Bone marrow (tissue), 2 donors: ENCODE results near the gene MID1.

Experiments used
- DNase-seq, 2 donors: peaks; one replicate each; lab custom pipeline; 2025; lab: John Stamatoyannopoulos, UW

MID1 gene

GRCh38 chrX:10531927-10532326 lies 88.5 kb downstream of the MID1 start:
- DNase-seq: no peak

GRCh38 chrX:10529344-10529743 lies 91.0 kb downstream of the MID1 start:
- no peak for DNase-seq

GRCh38 chrX:10526451-10526850 lies 93.9 kb downstream of the MID1 start:
- DNase-seq: no peak

GRCh38 chrX:10525381-10526120 lies 94.8 kb downstream of the MID1 start:
- no peak for DNase-seq

GRCh38 chrX:10524578-10524977 lies 95.8 kb downstream of the MID1 start:
- DNase-seq: no peak

- no peak for DNase-seq
Measured at GRCh38 chrX:10519761-10520160, 100.6 kb downstream of the MID1 start.

GRCh38 chrX:10519278-10519677 lies 101.1 kb downstream of the MID1 start:
- DNase-seq: no peak

GRCh38 chrX:10518073-10518472 lies 102.3 kb downstream of the MID1 start:
- DNase-seq: no peak

- DNase-seq: no peak
Measured at GRCh38 chrX:10516781-10517322, 103.5 kb downstream of the MID1 start.

- DNase-seq: no peak
Measured at GRCh38 chrX:10514891-10515290, 105.5 kb downstream of the MID1 start.

- DNase-seq: no peak
Measured at GRCh38 chrX:10513974-10514373, 106.4 kb downstream of the MID1 start.

- no peak for DNase-seq
Measured at GRCh38 chrX:10512741-10513140, 107.6 kb downstream of the MID1 start.

- DNase-seq: no peak
Measured at GRCh38 chrX:10512258-10512657, 108.1 kb downstream of the MID1 start.

GRCh38 chrX:10509397-10509796 lies 111.0 kb downstream of the MID1 start:
- no peak for DNase-seq

- no peak for DNase-seq
Measured at GRCh38 chrX:10508891-10509290, 111.5 kb downstream of the MID1 start.

- DNase-seq: no peak
Measured at GRCh38 chrX:10507876-10508275, 112.5 kb downstream of the MID1 start.

- DNase-seq: no peak
Measured at GRCh38 chrX:10507181-10507580, 113.2 kb downstream of the MID1 start.

- DNase-seq: no peak
Measured at GRCh38 chrX:10506781-10507180, 113.6 kb downstream of the MID1 start.

- DNase-seq: no peak
Measured at GRCh38 chrX:10505726-10506125, 114.7 kb downstream of the MID1 start.

- DNase-seq: no peak
Measured at GRCh38 chrX:10502961-10503360, 117.4 kb downstream of the MID1 start.

- DNase-seq: no peak
Measured at GRCh38 chrX:10501611-10502010, 118.8 kb downstream of the MID1 start.

GRCh38 chrX:10496345-10496965 lies 123.9 kb downstream of the MID1 start:
- no peak for DNase-seq

GRCh38 chrX:10495677-10496076 lies 124.7 kb downstream of the MID1 start:
- no peak for DNase-seq

GRCh38 chrX:10492250-10492649 lies 128.1 kb downstream of the MID1 start:
- DNase-seq: no peak
